ENCODE data around the gene KCNT2.

KCNT2 gene

DNA sequence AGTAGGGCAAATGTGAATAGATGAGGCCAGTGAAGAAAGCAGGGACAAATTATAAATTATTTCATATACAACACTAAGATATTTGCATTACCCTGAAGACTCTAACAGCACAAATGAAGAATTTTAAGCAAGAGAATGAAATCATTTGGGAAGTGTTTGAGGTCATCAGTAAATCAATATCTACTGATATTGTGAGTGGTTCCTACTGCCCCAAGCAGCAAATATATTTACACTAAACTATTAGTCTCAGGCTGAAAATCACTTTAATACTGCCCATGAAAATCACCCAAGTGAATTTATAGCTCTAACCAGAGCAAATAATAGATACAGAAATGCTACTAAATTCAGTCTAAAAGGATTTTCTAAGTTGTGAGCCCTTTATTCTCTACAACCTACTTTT, 163.6 kb downstream of the KCNT2 start:
- Histone ChIP-seq H3K27me3 (replicated peaks) (no peaks in the 10 kb centered on the region), H3K27ac (no peak overlapping the region), H3K36me3 (replicated peaks) (no peaks in the 10 kb centered on the region), H3K4me3 (ENCODE audit: low read depth, low read length) (no peak overlapping the region)
- in situ Hi-C loops (cut with HindIII; ENCODE audit: low pct_ligation_motif_present, low sequenced_read_pairs) = no loop called here
- no peak for TF ChIP-seq CTCF (IDR thresholded peaks at IDR 0.05; ENCODE audit: low read depth, low read length, missing control alignments)
- no peak for DNase-seq

- Histone ChIP-seq H3K4me3 (ENCODE audit: low read depth, low read length) (no peak overlapping the region), H3K36me3 (replicated peaks) (no peaks in the 10 kb centered on the region), H3K27me3 (replicated peaks) (no peaks in the 10 kb centered on the region), H3K27ac (no peak overlapping the region)
- DNase-seq = no peak
- in situ Hi-C loops (cut with HindIII; ENCODE audit: low pct_ligation_motif_present, low sequenced_read_pairs) = no loop called here
- no peak for TF ChIP-seq CTCF (IDR thresholded peaks at IDR 0.05; ENCODE audit: low read depth, low read length, missing control alignments)
Measured at GRCh38 chr1:196442366-196442765, 165.9 kb downstream of the KCNT2 start.

DNA sequence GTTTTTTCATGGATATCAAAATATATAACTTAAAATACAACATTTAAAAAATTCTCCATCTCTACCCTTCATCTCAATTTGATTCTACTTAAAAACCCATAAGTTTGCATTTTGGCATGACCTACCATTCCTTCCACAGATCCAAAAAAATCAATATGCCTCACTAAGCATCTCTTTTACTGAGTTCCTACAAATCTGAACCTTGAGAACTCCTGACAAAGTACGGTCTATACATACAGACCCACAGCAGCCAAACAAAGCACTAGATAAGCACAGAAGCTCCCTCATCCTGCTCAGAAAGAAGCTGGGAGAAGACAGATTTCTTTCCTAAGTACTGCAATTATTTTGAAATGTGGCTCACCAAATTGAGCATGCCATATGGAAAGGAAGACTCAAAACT, 167.5 kb downstream of the KCNT2 start:
- Histone ChIP-seq H3K27ac (no peak overlapping the region), H3K36me3 (replicated peaks) (no peaks in the 10 kb centered on the region), H3K4me3 (ENCODE audit: low read depth, low read length) (no peak overlapping the region), H3K27me3 (replicated peaks) (no peaks in the 10 kb centered on the region)
- in situ Hi-C loops (cut with HindIII; ENCODE audit: low pct_ligation_motif_present, low sequenced_read_pairs) = no loop called here
- no peak for DNase-seq
- no peak for TF ChIP-seq CTCF (IDR thresholded peaks at IDR 0.05; ENCODE audit: low read depth, low read length, missing control alignments)

DNA sequence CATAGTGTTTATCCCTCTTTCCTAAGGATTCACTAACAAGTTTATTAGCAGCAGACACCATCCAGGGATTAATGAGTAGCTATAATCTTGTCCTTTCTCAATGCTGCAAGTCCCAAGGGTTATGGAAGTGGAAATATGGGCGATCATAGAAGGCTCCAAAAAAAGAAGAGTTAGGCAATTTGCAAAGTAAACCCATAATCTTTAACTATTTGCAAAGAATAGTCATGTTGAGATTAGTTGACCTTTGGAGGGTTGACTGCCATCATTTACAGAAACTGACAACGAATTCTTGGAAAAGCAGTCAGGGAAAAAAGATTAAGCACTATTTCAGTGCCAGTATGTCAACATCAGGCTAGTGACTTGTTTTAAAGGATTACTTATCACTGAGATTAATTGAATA, 169.9 kb downstream of the KCNT2 start:
- DNase-seq = no peak
- in situ Hi-C loops (cut with HindIII; ENCODE audit: low pct_ligation_motif_present, low sequenced_read_pairs) = no loop called here
- no peak overlapping the region for H3K4me3 ChIP-seq (ENCODE audit: low read depth, low read length)
- no peaks in the 10 kb centered on the region for H3K27me3 ChIP-seq (replicated peaks)
- TF ChIP-seq CTCF (IDR thresholded peaks at IDR 0.05; ENCODE audit: low read depth, low read length, missing control alignments) = no peak
- H3K36me3 ChIP-seq (replicated peaks) = no peaks in the 10 kb centered on the region
- no peak overlapping the region for H3K27ac ChIP-seq

- no peaks in the 10 kb centered on the region for H3K36me3 ChIP-seq (replicated peaks)
- DNase-seq = no peak
- no peak overlapping the region for H3K4me3 ChIP-seq (ENCODE audit: low read depth, low read length)
- in situ Hi-C loops (cut with HindIII; ENCODE audit: low pct_ligation_motif_present, low sequenced_read_pairs) = no loop called here
- no peak overlapping the region for H3K27ac ChIP-seq
- no peaks in the 10 kb centered on the region for H3K27me3 ChIP-seq (replicated peaks)
- TF ChIP-seq CTCF (IDR thresholded peaks at IDR 0.05; ENCODE audit: low read depth, low read length, missing control alignments) = no peak
Measured at GRCh38 chr1:196437671-196438070, 170.6 kb downstream of the KCNT2 start.

GRCh38 chr1:196433000-196433399, 175.2 kb downstream of the KCNT2 start:
- Histone ChIP-seq H3K27ac (no peak overlapping the region), H3K27me3 (replicated peaks) (no peaks in the 10 kb centered on the region), H3K36me3 (replicated peaks) (no peaks in the 10 kb centered on the region), H3K4me3 (ENCODE audit: low read depth, low read length) (no peak overlapping the region)
- in situ Hi-C loops (cut with HindIII; ENCODE audit: low pct_ligation_motif_present, low sequenced_read_pairs) = no loop called here
- no peak for DNase-seq
- no peak for TF ChIP-seq CTCF (IDR thresholded peaks at IDR 0.05; ENCODE audit: low read depth, low read length, missing control alignments)

Data from brain microvascular endothelial cell (primary cell).